Neuronal stem cell (in vitro differentiated cells): Measurements from ENCODE around the gene PLA2G4C.

Source experiments
- DNase-seq: peaks from one replicate; pipeline ENCODE4 v3.0.0-alpha.2; 2013; ENCODE audit warnings: low spot score
- H2AFZ ChIP-seq: one replicate; pipeline ENCODE4 v1.6.1; 2013; ENCODE audit warnings: mild to moderate bottlenecking, low read length, inconsistent platforms
- H2AK5ac ChIP-seq: 2 replicates; pipeline ENCODE4 v1.6.1; 2013; ENCODE audit warnings: low read depth, mild to moderate bottlenecking, inconsistent platforms, low read length, moderate library complexity, mixed read lengths
- H2BK120ac ChIP-seq: 2 replicates; pipeline ENCODE4 v1.6.1; 2013; ENCODE audit warnings: low read depth, mild to moderate bottlenecking, inconsistent platforms, low read length, moderate library complexity, mixed read lengths
- H2BK12ac ChIP-seq: one replicate; pipeline ENCODE4 v1.6.1; 2013; ENCODE audit warnings: low read length, inconsistent platforms
- H2BK15ac ChIP-seq: 2 replicates; pipeline ENCODE4 v1.6.1; 2013; ENCODE audit warnings: mild to moderate bottlenecking, low read length, inconsistent platforms, mixed read lengths
- H2BK5ac ChIP-seq: one replicate; pipeline ENCODE4 v1.6.1; 2013; ENCODE audit warnings: inconsistent platforms, mild to moderate bottlenecking, low read length, moderate library complexity
- H3K14ac ChIP-seq: one replicate; pipeline ENCODE4 v1.6.1; 2013; ENCODE audit warnings: low read length, inconsistent platforms
- H3K18ac ChIP-seq: 2 replicates; pipeline ENCODE4 v1.6.1; 2013; ENCODE audit warnings: low read length, inconsistent platforms
- H3K23ac ChIP-seq: 2 replicates; pipeline ENCODE4 v1.6.1; 2013; ENCODE audit warnings: low read depth, mild to moderate bottlenecking, mixed read lengths, low read length, inconsistent platforms; ENCODE audit not compliant: poor library complexity
- H3K27ac ChIP-seq: replicated peaks from 3 replicates; pipeline ENCODE4 v1.5.1; 2013; ENCODE audit warnings: low read length, inconsistent platforms
- H3K27me3 ChIP-seq, 3 experiments: 2 replicates each; pipeline ENCODE4 v1.6.1; 2013; ENCODE audit warnings: low read length in 3 of 3, mild to moderate bottlenecking in 2 of 3, inconsistent platforms in 1 of 3, low read depth in 1 of 3, mixed read lengths in 1 of 3, moderate library complexity in 1 of 3; ENCODE audit not compliant: control insufficient read depth in 3 of 3, insufficient read depth in 3 of 3
- H3K36me3 ChIP-seq, 2 donors: replicated peaks in 1 of 2; 2 replicates each; pipeline ENCODE4 v1.6.1; 2013; ENCODE audit warnings: low read length in 2 of 2; ENCODE audit not compliant: control insufficient read depth in 2 of 2, insufficient read depth in 2 of 2
- H3K4ac ChIP-seq: 2 replicates; pipeline ENCODE4 v1.6.1; 2013; ENCODE audit warnings: inconsistent platforms, mild to moderate bottlenecking, low read length, moderate library complexity
- H3K4me1 ChIP-seq, 2 donors: 1 replicate in 1 of 2; 2 replicates in 1 of 2; pipeline ENCODE4 v1.6.1; 2013; ENCODE audit warnings: low read length in 2 of 2, low read depth in 1 of 2; ENCODE audit not compliant: control insufficient read depth in 2 of 2, insufficient read depth in 1 of 2
- H3K4me2 ChIP-seq: one replicate; pipeline ENCODE4 v1.6.1; 2013; ENCODE audit warnings: mild to moderate bottlenecking, low read length, inconsistent platforms; ENCODE audit not compliant: insufficient read depth, poor library complexity, severe bottlenecking
- H3K4me3 ChIP-seq, 2 donors: 2 replicates each; pipeline ENCODE4 v1.5.1; 2013; ENCODE audit warnings: low read length in 2 of 2, mild to moderate bottlenecking in 2 of 2, inconsistent platforms in 1 of 2, moderate library complexity in 1 of 2
- H3K79me1 ChIP-seq: one replicate; pipeline ENCODE4 v1.6.1; 2013; ENCODE audit warnings: low read depth, mild to moderate bottlenecking, inconsistent platforms, low read length, moderate library complexity
- H3K9ac ChIP-seq: one replicate; pipeline ENCODE4 v1.6.1; 2013; ENCODE audit warnings: mild to moderate bottlenecking, low read depth, low read length, inconsistent platforms; ENCODE audit not compliant: poor library complexity
- H3K9me3 ChIP-seq, 2 donors: replicated peaks in 1 of 2; 2 replicates each; pipeline versions ENCODE3 to v1.6.1; 2013; ENCODE audit warnings: low read length in 2 of 2, mild to moderate bottlenecking in 2 of 2, inconsistent platforms in 1 of 2, low read depth in 1 of 2, mixed read lengths in 1 of 2, moderate library complexity in 1 of 2; ENCODE audit not compliant: control insufficient read depth in 2 of 2, insufficient read depth in 1 of 2
- H4K8ac ChIP-seq: one replicate; pipeline ENCODE4 v1.6.1; 2013; ENCODE audit warnings: low read depth, mild to moderate bottlenecking, inconsistent platforms, low read length, moderate library complexity
- H4K91ac ChIP-seq: one replicate; pipeline ENCODE4 v1.6.1; 2013; ENCODE audit warnings: low read length, low read depth, mild to moderate bottlenecking, inconsistent platforms; ENCODE audit not compliant: poor library complexity
- WGBS, 2 donors: extraction: QIAGEN DNeasy Blood & Tissue Kit; methylation state at CpG; one replicate each; pipeline ENCODE4 v1.1.7; 2013; ENCODE audit warnings: missing lambda C conversion rate in 2 of 2, mixed read lengths in 1 of 2; ENCODE audit not compliant: insufficient read length in 2 of 2, insufficient replicate concordance in 1 of 2; ENCODE audit errors: extremely low coverage in 2 of 2; 5-methylcytosine and 5-hydroxymethylcytosine counted together

The PLA2G4C gene

GRCh38 chr19:48023518-48023917 lies 87.1 kb downstream of the PLA2G4C start:
- no peak overlapping the region for H3K9ac ChIP-seq
- peaks cover 0 to 2% of the 10 kb centered on the region in 2 donors for H3K36me3 ChIP-seq
- H2AFZ ChIP-seq, result no peak overlapping the region
- no peak overlapping the region for H4K8ac ChIP-seq
- H2BK5ac ChIP-seq, result no peak overlapping the region
- no peaks in the 10 kb centered on the region for H3K9me3 ChIP-seq
- no peak overlapping the region for H2BK12ac ChIP-seq
- H4K91ac ChIP-seq, result no peak overlapping the region
- DNase-seq, result no peak
- no peak overlapping the region for H3K27ac ChIP-seq
- H3K14ac ChIP-seq, result no peak overlapping the region
- H3K18ac ChIP-seq, result no peak overlapping the region
- no peak overlapping the region for H3K4ac ChIP-seq
- H3K23ac ChIP-seq, result no peak overlapping the region
- H3K4me1 ChIP-seq, result no peaks in the 10 kb centered on the region
- H3K4me2 ChIP-seq, result no peak overlapping the region
- WGBS, 2 donors, result no CpG with 5 or more reads among the region's 3 CpGs
- H3K79me1 ChIP-seq, result no peaks in the 10 kb centered on the region
- peaks cover 0 to 4% (median 0%) of the 10 kb centered on the region in 3 experiments for H3K27me3 ChIP-seq
- no peak overlapping the region for H2BK15ac ChIP-seq
- no peak overlapping the region for H2AK5ac ChIP-seq
- no peak overlapping the region for H3K4me3 ChIP-seq
- H2BK120ac ChIP-seq, result no peak overlapping the region

GRCh38 chr19:48023011-48023410 lies 87.6 kb downstream of the PLA2G4C start:
- Histone ChIP-seq H2AFZ (no peak overlapping the region), H3K18ac (no peak overlapping the region), H4K8ac (no peak overlapping the region), H3K4ac (no peak overlapping the region), H3K14ac (no peak overlapping the region), H3K4me1 (no peaks in the 10 kb centered on the region), H3K9me3 (no peaks in the 10 kb centered on the region), H2BK5ac (no peak overlapping the region), H3K4me3 (no peak overlapping the region), H2BK12ac (no peak overlapping the region), H2BK15ac (no peak overlapping the region), H3K4me2 (no peak overlapping the region), H2AK5ac (no peak overlapping the region), H3K36me3 (peaks cover 0 to 2% of the 10 kb centered on the region in 2 donors), H2BK120ac (no peak overlapping the region), H3K27me3 (peaks cover 0 to 4% (median 0%) of the 10 kb centered on the region in 3 experiments), H3K23ac (no peak overlapping the region), H3K9ac (no peak overlapping the region), H3K27ac (no peak overlapping the region), H3K79me1 (no peaks in the 10 kb centered on the region), H4K91ac (no peak overlapping the region)
- no peak for DNase-seq
- WGBS, 2 donors, result 100% methylated on average over 1 of the region's 2 CpGs; no CpG with 5 or more reads in 1 of the 2 donors

GRCh38 chr19:48020686-48021085 lies 89.9 kb downstream of the PLA2G4C start:
- no peaks in the 10 kb centered on the region for H3K4me1 ChIP-seq
- no peak overlapping the region for H3K23ac ChIP-seq
- no peak overlapping the region for H2BK15ac ChIP-seq
- H3K4me2 ChIP-seq, result no peak overlapping the region
- H3K27ac ChIP-seq, result no peak overlapping the region
- no peak overlapping the region for H2BK5ac ChIP-seq
- no peak overlapping the region for H2BK12ac ChIP-seq
- H3K9ac ChIP-seq, result no peak overlapping the region
- H3K9me3 ChIP-seq, result no peaks in the 10 kb centered on the region
- no peak overlapping the region for H3K14ac ChIP-seq
- no peak overlapping the region for H2AFZ ChIP-seq
- no peak for DNase-seq
- H2AK5ac ChIP-seq, result no peak overlapping the region
- WGBS, 2 donors, result no CpG with 5 or more reads among the region's 3 CpGs
- no peaks in the 10 kb centered on the region for H3K79me1 ChIP-seq
- H3K4ac ChIP-seq, result no peak overlapping the region
- no peak overlapping the region for H2BK120ac ChIP-seq
- no peak overlapping the region for H3K18ac ChIP-seq
- peaks cover 0 to 4% (median 0%) of the 10 kb centered on the region in 3 experiments for H3K27me3 ChIP-seq
- no peak overlapping the region for H4K8ac ChIP-seq
- no peak overlapping the region for H4K91ac ChIP-seq
- no peak overlapping the region for H3K4me3 ChIP-seq
- H3K36me3 ChIP-seq, result peaks cover 0 to 2% of the 10 kb centered on the region in 2 donors

- no peak overlapping the region for H4K91ac ChIP-seq
- H3K36me3 ChIP-seq, result no peaks in the 10 kb centered on the region
- H3K18ac ChIP-seq, result no peak overlapping the region
- H3K14ac ChIP-seq, result no peak overlapping the region
- no peak overlapping the region for H2AK5ac ChIP-seq
- DNase-seq, result no peak
- no peaks in the 10 kb centered on the region for H3K9me3 ChIP-seq
- H3K4me3 ChIP-seq, result no peak overlapping the region
- no CpG with 5 or more reads among the region's 11 CpGs for WGBS, 2 donors
- H3K9ac ChIP-seq, result no peak overlapping the region
- no peaks in the 10 kb centered on the region for H3K27me3 ChIP-seq
- H4K8ac ChIP-seq, result no peak overlapping the region
- no peak overlapping the region for H3K4me2 ChIP-seq
- H3K79me1 ChIP-seq, result no peaks in the 10 kb centered on the region
- no peak overlapping the region for H3K4ac ChIP-seq
- no peaks in the 10 kb centered on the region for H3K4me1 ChIP-seq
- H2BK120ac ChIP-seq, result no peak overlapping the region
- no peak overlapping the region for H3K23ac ChIP-seq
- no peak overlapping the region for H2AFZ ChIP-seq
- H2BK12ac ChIP-seq, result no peak overlapping the region
- no peak overlapping the region for H2BK15ac ChIP-seq
- H3K27ac ChIP-seq, result no peak overlapping the region
- H2BK5ac ChIP-seq, result no peak overlapping the region
Measured at GRCh38 chr19:48010932-48011758, 99.5 kb downstream of the PLA2G4C start.
